IMR-90 (cell line): ENCODE results near the gene ZNF396. TPM values are rescaled to one million over a fixed set of nuclear protein-coding genes. Genes with fewer than 3 reads are reported as not detected.

Source experiments
- ATAC-seq: fragments of 200-7000 bp; cut with Tn5 transposase; 2 replicates; pipeline ENCODE4 v1.9.1; 2020; ENCODE audit warnings: low read depth, mild to moderate bottlenecking, moderate library complexity
- BruUV-seq: library from RNA; stranded (reverse); fragments of 400-500 nt; replicated peaks from 2 replicates; lab custom pipeline; 2021; lab: Mats Ljungman, UMichigan
- CTCF ChIA-PET: fragments of 300-600 bp; formaldehyde crosslinking; extraction: SDS; loops from one replicate; lab custom pipeline; 2021; ENCODE audit warnings: antibody characterized with exemption; lab: Yijun Ruan, JAX
- POLR2A ChIA-PET: fragments of 300-600 bp; sonication (Branson Sonifier 250); formaldehyde crosslinking; loops from one replicate; lab custom pipeline; 2022; ENCODE audit warnings: antibody characterized with exemption; ENCODE audit not compliant: unreplicated experiment; lab: Charles Lee
- DNase-seq: peaks from one replicate; pipeline ENCODE4 v3.0.0; 2013
- H2AFZ ChIP-seq: replicated peaks from 2 replicates; pipeline ENCODE3; 2013; ENCODE audit warnings: low read length, mild to moderate bottlenecking; ENCODE audit not compliant: poor library complexity
- H2AK5ac ChIP-seq: 2 replicates; pipeline ENCODE4 v1.6.1; 2013; ENCODE audit warnings: low read depth, low read length, inconsistent platforms
- H2AK9ac ChIP-seq: replicated peaks from 2 replicates; pipeline ENCODE3; 2013; ENCODE audit warnings: mild to moderate bottlenecking, low read depth, low read length, moderate library complexity; ENCODE audit not compliant: poor library complexity
- H2BK120ac ChIP-seq: 2 replicates; pipeline ENCODE4 v1.6.1; 2013; ENCODE audit warnings: low read depth, low read length, inconsistent platforms
- H2BK15ac ChIP-seq: 3 replicates; pipeline ENCODE4 v1.6.1; 2013; ENCODE audit warnings: low read depth, low read length, inconsistent platforms
- H2BK20ac ChIP-seq: 2 replicates; pipeline ENCODE4 v1.6.1; 2013; ENCODE audit warnings: low read depth, mild to moderate bottlenecking, inconsistent platforms, low read length, moderate library complexity
- H2BK5ac ChIP-seq: 2 replicates; pipeline ENCODE4 v1.6.1; 2013; ENCODE audit warnings: mild to moderate bottlenecking, low read depth, low read length, inconsistent platforms; ENCODE audit not compliant: poor library complexity, severe bottlenecking
- H3K14ac ChIP-seq: replicated peaks from 2 replicates; pipeline ENCODE4 v1.6.1; 2013; ENCODE audit warnings: low read depth, low read length, inconsistent platforms
- H3K18ac ChIP-seq: 2 replicates; pipeline ENCODE4 v1.6.1; 2013; ENCODE audit warnings: low read depth, low read length, control low read depth
- H3K23ac ChIP-seq: 2 replicates; pipeline ENCODE4 v1.6.1; 2013; ENCODE audit warnings: low read depth, low read length, inconsistent platforms
- H3K27ac ChIP-seq: 2 replicates; pipeline ENCODE4 v1.5.1; 2013; ENCODE audit warnings: mild to moderate bottlenecking, control low read depth, low read length; ENCODE audit not compliant: insufficient read depth
- H3K27me3 ChIP-seq: 2 replicates; pipeline ENCODE4 v1.6.1; 2013; ENCODE audit warnings: low read length; ENCODE audit not compliant: control insufficient read depth, insufficient read depth
- H3K36me3 ChIP-seq: 2 replicates; pipeline ENCODE4 v1.6.1; 2013; ENCODE audit warnings: low read length, mixed read lengths; ENCODE audit not compliant: control insufficient read depth, insufficient read depth
- H3K4ac ChIP-seq: 2 replicates; pipeline ENCODE4 v1.6.1; 2013; ENCODE audit warnings: low read depth, low read length, inconsistent platforms
- H3K4me1 ChIP-seq: 2 replicates; pipeline ENCODE4 v1.6.1; 2013; ENCODE audit warnings: low read length, mixed read lengths; ENCODE audit not compliant: control insufficient read depth, insufficient read depth
- H3K4me2 ChIP-seq: 2 replicates; pipeline ENCODE4 v1.6.1; 2013; ENCODE audit warnings: low read depth, mild to moderate bottlenecking, control low read depth, low read length, moderate library complexity
- H3K4me3 ChIP-seq: 2 replicates; pipeline ENCODE4 v1.5.1; 2013; ENCODE audit warnings: low read depth, mild to moderate bottlenecking, control low read depth, low read length, moderate library complexity; ENCODE audit not compliant: insufficient read depth
- H3K56ac ChIP-seq: 2 replicates; pipeline ENCODE4 v1.6.1; 2013; ENCODE audit warnings: low read length, inconsistent platforms; ENCODE audit not compliant: insufficient read depth; ENCODE audit errors: extremely low read depth
- H3K79me1 ChIP-seq, 2 experiments: 2 replicates each; pipeline ENCODE4 v1.6.1; 2013; ENCODE audit warnings: low read length in 2 of 2, inconsistent platforms in 1 of 2, low read depth in 1 of 2
- H3K9ac ChIP-seq: 2 replicates; pipeline ENCODE4 v1.6.1; 2013; ENCODE audit warnings: low read depth, low read length, control low read depth
- H3K9me1 ChIP-seq: 2 replicates; pipeline ENCODE4 v1.6.1; 2013; ENCODE audit warnings: low read length, inconsistent platforms; ENCODE audit not compliant: insufficient read depth
- H3K9me3 ChIP-seq: 2 replicates; pipeline ENCODE4 v1.6.1; 2013; ENCODE audit warnings: low read length; ENCODE audit not compliant: control insufficient read depth, insufficient read depth
- H4K20me1 ChIP-seq: 2 replicates; pipeline ENCODE4 v1.6.1; 2013; ENCODE audit warnings: low read length, inconsistent platforms; ENCODE audit not compliant: insufficient read depth
- H4K5ac ChIP-seq: 2 replicates; pipeline ENCODE4 v1.6.1; 2013; ENCODE audit warnings: mild to moderate bottlenecking, low read depth, low read length, control low read depth
- H4K8ac ChIP-seq, 2 experiments: 2 replicates each; pipeline ENCODE4 v1.6.1; 2013; ENCODE audit warnings: low read depth in 2 of 2, low read length in 2 of 2, control low read depth in 1 of 2, inconsistent platforms in 1 of 2
- H4K91ac ChIP-seq: 2 replicates; pipeline ENCODE4 v1.6.1; 2013; ENCODE audit warnings: low read depth, low read length, inconsistent platforms; ENCODE audit not compliant: insufficient read depth
- ELK1 ChIP-seq: fragments of 150-350 bp; IDR thresholded peaks from 2 replicates; pipeline ENCODE4 v1.6.1; 2016; ENCODE audit warnings: low read depth, mild to moderate bottlenecking, low read length, moderate library complexity, borderline replicate concordance
- dilution Hi-C: fragments of 300-500 bp; cut with HindIII; formaldehyde crosslinking; loops from one replicate; pipeline ENCODE4 v1.14.3; 2018; ENCODE audit warnings: low sequenced_read_pairs; ENCODE audit not compliant: unreplicated experiment
- in situ Hi-C: fragments of 300-500 bp; cut with MboI; formaldehyde crosslinking; loops from 3 replicates; pipeline ENCODE4 v1.14.3; 2019; ENCODE audit warnings: low sequenced_read_pairs, inconsistent platforms, mixed read lengths
- intact Hi-C: fragments of 100-400 bp; cut with micrococcal nuclease; formaldehyde crosslinking; loops from 2 replicates; pipeline ENCODE4 v1.10.0; 2022
- polyA plus RNA-seq, 3 experiments: library from polyadenylated mRNA; depleted of rRNA; stranded (reverse); fragments of >200 nt; gene quantifications; 2 replicates each; pipeline ENCODE4 v1.2.3, GENCODE V29; 2012; ENCODE audit warnings: low replicate concordance in 1 of 3
- total RNA-seq: library from RNA; depleted of rRNA; stranded (reverse); fragments of >200 nt; gene quantifications from 2 replicates; pipeline ENCODE4 v1.2.3, GENCODE V29; 2012

The ZNF396 gene
- total and polyA plus RNA-seq, 2 of the 4 experiments (the other 2 are of a cell fraction): 0.26 to 0.54 TPM

- intact Hi-C loops (no loop called here), dilution Hi-C loops (no loop called here), in situ Hi-C loops (loop anchor here (25.0 kb wide), 1 partner anchor 570 kb away; the partner anchor contains the start of gene RMP24)
- Histone ChIP-seq H2AK5ac (no peak overlapping the region), H3K56ac (no peak overlapping the region), H2AFZ (no peak overlapping the region), H3K9me1 (no peaks in the 10 kb centered on the region; the same call in 1 of the 2 replicates), H4K5ac (no peak overlapping the region), H3K14ac (no peak overlapping the region), H3K9me3 (peaks cover 2% of the 10 kb centered on the region; the same call in 1 of the 2 replicates), H3K4me1 (no peaks in the 10 kb centered on the region; the same call in 1 of the 2 replicates), H2BK15ac (no peak overlapping the region), H3K27ac (no peak overlapping the region), H3K79me1 (no peaks in the 10 kb centered on the region), H4K91ac (no peak overlapping the region), H2BK20ac (no peak overlapping the region), H2BK5ac (no peak overlapping the region), H3K18ac (no peak overlapping the region), H3K23ac (no peak overlapping the region), H4K20me1 (no peaks in the 10 kb centered on the region), H2AK9ac (no peak overlapping the region), H3K4me2 (no peak overlapping the region), H4K8ac (no peak overlapping the region), H3K4me3 (no peak overlapping the region), H2BK120ac (no peak overlapping the region), H3K36me3 (no peaks in the 10 kb centered on the region), H3K4ac (no peak overlapping the region), H3K9ac (no peak overlapping the region), H3K27me3 (peaks cover 2% of the 10 kb centered on the region; the same call in 1 of the 2 replicates)
- no peak for ATAC-seq
- no peak for DNase-seq
- POLR2A ChIA-PET: no interaction called here
- BruUV-seq: no TSS peak
- TF ChIP-seq ELK1: no peak
- CTCF ChIA-PET: no interaction called here
Measured at GRCh38 chr18:35392375-35392774, 15.2 kb upstream of the ZNF396 start.
